Gastroesophageal sphincter (tissue), 4 donors: ENCODE measurements around the gene PHACTR1. TPM values are rescaled to one million over a fixed set of nuclear protein-coding genes. Genes with fewer than 3 reads are reported as not detected.

Experiments
- ATAC-seq: fragments of 150-250 bp; one replicate; pipeline ENCODE4 v1.9.1; 2016; ENCODE audit warnings: mild to moderate bottlenecking, moderate library complexity
- H3K27ac ChIP-seq, 4 donors: fragments of 200-600 bp; sonication (generic) in 3 of 4; 1 replicate in 3 of 4; 2 replicates in 1 of 4; pipeline ENCODE4 v1.5.1; 2016 to 2019
- H3K27me3 ChIP-seq: fragments of 200-600 bp; sonication (generic); one replicate; pipeline ENCODE4 v1.5.1; 2019
- H3K36me3 ChIP-seq, 2 donors: fragments of 200-600 bp; sonication (generic); one replicate each; pipeline ENCODE4 v1.5.1; 2019; ENCODE audit warnings: control low read depth in 1 of 2
- H3K4me1 ChIP-seq, 3 donors: fragments of 200-600 bp; sonication (generic); 1 replicate in 2 of 3; 2 replicates in 1 of 3; pipeline ENCODE4 v1.5.1; 2016 to 2019; ENCODE audit warnings: control low read depth in 2 of 3
- H3K4me3 ChIP-seq, 2 donors: fragments of 200-600 bp; sonication (generic); one replicate each; pipeline ENCODE4 v1.5.1; 2019; ENCODE audit warnings: mild to moderate bottlenecking in 1 of 2, moderate library complexity in 1 of 2
- H3K9me3 ChIP-seq, 3 donors: fragments of 200-600 bp; sonication (generic); one replicate each; pipeline ENCODE4 v1.5.1; 2017 to 2019; ENCODE audit warnings: control low read depth in 2 of 3
- CTCF ChIP-seq, 4 experiments: fragments of 200-600 bp in 2 of 4; fragments of 450-650 bp in 2 of 4; sonication (generic) in 1 of 4; IDR thresholded peaks; one replicate each; pipeline ENCODE4 v1.5.1; 2017 to 2019; ENCODE audit warnings: antibody characterized with exemption in 4 of 4, mild to moderate bottlenecking in 2 of 4, moderate library complexity in 2 of 4
- EP300 ChIP-seq: sonication (generic); formaldehyde crosslinking; IDR thresholded peaks from one replicate; pipeline ENCODE4 v1.6.1; 2017; ENCODE audit warnings: antibody characterized with exemption, mild to moderate bottlenecking
- POLR2A ChIP-seq, 2 donors: fragments of 450-650 bp; IDR thresholded peaks; one replicate each; pipeline ENCODE4 v1.6.1; 2017; ENCODE audit warnings: antibody characterized with exemption in 2 of 2, mild to moderate bottlenecking in 2 of 2, moderate library complexity in 1 of 2
- POLR2AphosphoS5 ChIP-seq: sonication (generic); formaldehyde crosslinking; IDR thresholded peaks from one replicate; pipeline ENCODE4 v1.6.1; 2017; ENCODE audit warnings: antibody characterized with exemption
- WGBS, 2 donors: methylation state at CpG; one replicate each; pipeline ENCODE4 v1.1.5; 2018; ENCODE audit warnings: low coverage in 1 of 2; 5-methylcytosine and 5-hydroxymethylcytosine counted together
- total RNA-seq, 4 donors: library from RNA; depleted of rRNA; stranded (reverse); fragments of >200 nt; gene quantifications; one replicate each; pipeline ENCODE4 v1.1.0, GENCODE V29; 2016

Gene PHACTR1
- total RNA-seq, 4 donors from 2014 or later = 0.20 to 27.3 (median 2.2) TPM

GRCh38 chr6:13290335-13290734 lies 573.8 kb downstream of the PHACTR1 start:
- no peaks in the 10 kb centered on the region for H3K27me3 ChIP-seq
- H3K4me3 ChIP-seq = no peak overlapping the region
- H3K27ac ChIP-seq = no peak overlapping the region
- peaks cover 0 to 18% (median 0%) of the 10 kb centered on the region in 3 donors for H3K9me3 ChIP-seq
- WGBS, 2 donors = 100% methylated on average over 2 of the region's 2 CpGs
- TF ChIP-seq EP300 (no peak), POLR2A (IDR thresholded peaks at IDR 0.05) (no peak), POLR2AphosphoS5 (no peak), CTCF (IDR thresholded peaks at IDR 0.05) (no peak)
- peaks cover 0 to 65% of the 10 kb centered on the region in 2 donors for H3K36me3 ChIP-seq
- no peak for ATAC-seq
- H3K4me1 ChIP-seq = no peaks in the 10 kb centered on the region

- ATAC-seq = no peak
- no peak for TF ChIP-seq EP300
- TF ChIP-seq POLR2AphosphoS5 = no peak
- no peak for TF ChIP-seq CTCF (IDR thresholded peaks at IDR 0.05)
- no peak for TF ChIP-seq POLR2A (IDR thresholded peaks at IDR 0.05)
- 80 to 84% methylated on average over 1 to 7 of the region's 9 CpGs for WGBS, 2 donors
- peaks cover 0 to 2% (median 0%) of the 10 kb centered on the region in 3 donors for H3K9me3 ChIP-seq
- H3K27ac ChIP-seq = no peak overlapping the region
- H3K4me1 ChIP-seq = no peaks in the 10 kb centered on the region
- no peak overlapping the region for H3K4me3 ChIP-seq
- H3K36me3 ChIP-seq = peaks cover 0 to 76% of the 10 kb centered on the region in 2 donors
- no peaks in the 10 kb centered on the region for H3K27me3 ChIP-seq
Observed at GRCh38 chr6:13292774-13293173, 576.2 kb downstream of the PHACTR1 start.

GRCh38 chr6:13294499-13295069 lies 578.0 kb downstream of the PHACTR1 start:
- peaks cover 0 to 79% of the 10 kb centered on the region in 2 donors for H3K36me3 ChIP-seq
- no peak for ATAC-seq
- TF ChIP-seq POLR2A (IDR thresholded peaks at IDR 0.05) (no peak), EP300 (no peak), CTCF (IDR thresholded peaks at IDR 0.05) (no peak), POLR2AphosphoS5 (no peak)
- no peaks in the 10 kb centered on the region for H3K4me1 ChIP-seq
- 66 to 71% methylated on average over 8 to 9 of the region's 13 CpGs for WGBS, 2 donors
- no peaks in the 10 kb centered on the region for H3K27me3 ChIP-seq
- H3K4me3 ChIP-seq = no peak overlapping the region
- H3K9me3 ChIP-seq = no peaks in the 10 kb centered on the region
- no peak overlapping the region for H3K27ac ChIP-seq

GRCh38 chr6:13295576-13295975 lies 579.0 kb downstream of the PHACTR1 start:
- no peak for ATAC-seq
- Histone ChIP-seq H3K4me3 (no peak overlapping the region), H3K36me3 (peaks cover 0 to 88% of the 10 kb centered on the region in 2 donors), H3K4me1 (no peaks in the 10 kb centered on the region), H3K27ac (no peak overlapping the region), H3K9me3 (no peaks in the 10 kb centered on the region), H3K27me3 (no peaks in the 10 kb centered on the region)
- WGBS, 2 donors = 100% methylated on average over 1 to 2 of the region's 11 CpGs
- no peak for TF ChIP-seq POLR2AphosphoS5
- TF ChIP-seq EP300 = no peak
- no peak for TF ChIP-seq CTCF (IDR thresholded peaks at IDR 0.05)
- no peak for TF ChIP-seq POLR2A (IDR thresholded peaks at IDR 0.05)

- Histone ChIP-seq H3K27me3 (no peaks in the 10 kb centered on the region), H3K27ac (no peak overlapping the region), H3K36me3 (peaks cover 0 to 93% of the 10 kb centered on the region in 2 donors), H3K4me3 (no peak overlapping the region), H3K4me1 (no peaks in the 10 kb centered on the region), H3K9me3 (no peaks in the 10 kb centered on the region)
- no peak for TF ChIP-seq CTCF (IDR thresholded peaks at IDR 0.05)
- no peak for TF ChIP-seq POLR2AphosphoS5
- TF ChIP-seq POLR2A (IDR thresholded peaks at IDR 0.05) = no peak
- TF ChIP-seq EP300 = no peak
- ATAC-seq = no peak
- WGBS, 2 donors = 94 to 97% methylated on average over 4 to 6 of the region's 9 CpGs
Observed at GRCh38 chr6:13296536-13296997, 580.0 kb downstream of the PHACTR1 start.
